Activated CD4-positive, alpha-beta T cell treated with anti-CD3 and anti-CD28 coated beads, Interleukin-2, amount 50 U/mL, for 48 hours (primary cell): ENCODE measurements around the gene CTNNA3.

Experiments used
- DNase-seq, 2 experiments: peaks; one replicate each; pipeline ENCODE4 v3.0.0-alpha.2; 2020

The CTNNA3 gene

DNA sequence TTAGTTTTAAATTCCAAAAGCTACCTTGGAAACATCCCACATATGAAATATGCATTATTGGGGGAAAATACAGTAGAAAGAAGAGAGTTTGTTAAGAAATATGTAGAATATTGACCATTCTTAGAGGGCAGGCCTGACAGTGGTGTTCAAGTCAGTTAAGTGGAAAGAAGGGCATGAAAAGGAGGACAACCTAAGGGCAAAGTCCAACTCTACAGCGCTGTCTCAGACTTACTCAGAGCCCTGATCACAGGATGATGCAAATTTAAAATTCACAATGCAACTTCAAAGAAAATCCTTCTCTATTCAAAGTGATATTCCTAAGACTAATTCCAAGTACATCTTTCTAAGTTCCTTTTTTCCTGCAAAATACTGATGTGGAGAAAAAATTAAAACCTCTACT lies 909.3 kb downstream of the CTNNA3 start:
- DNase-seq = no peak

DNA sequence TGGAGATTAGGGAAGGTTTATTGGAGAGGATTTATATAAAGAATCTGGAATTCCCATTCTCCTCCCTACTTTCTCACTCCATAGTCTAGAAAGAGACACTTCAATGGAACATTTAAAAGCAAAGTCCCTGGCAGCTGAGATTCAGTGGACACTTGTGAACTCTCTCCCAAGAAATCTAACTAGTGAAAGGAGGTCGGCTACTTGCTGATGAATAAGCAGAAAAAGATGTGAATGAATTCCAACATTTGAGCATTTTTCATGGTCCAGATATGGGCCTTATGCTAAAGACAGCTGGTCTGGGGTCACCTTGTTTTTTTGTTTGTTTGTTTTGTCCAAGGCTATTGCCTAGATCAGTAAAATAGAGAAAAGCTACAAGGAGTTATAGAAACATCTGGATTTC lies 911.2 kb downstream of the CTNNA3 start:
- DNase-seq = no peak

GRCh38 chr10:66783316-66783715 lies 912.7 kb downstream of the CTNNA3 start:
- no peak for DNase-seq

GRCh38 chr10:66782776-66783175 lies 913.2 kb downstream of the CTNNA3 start:
- DNase-seq = no peak

DNA sequence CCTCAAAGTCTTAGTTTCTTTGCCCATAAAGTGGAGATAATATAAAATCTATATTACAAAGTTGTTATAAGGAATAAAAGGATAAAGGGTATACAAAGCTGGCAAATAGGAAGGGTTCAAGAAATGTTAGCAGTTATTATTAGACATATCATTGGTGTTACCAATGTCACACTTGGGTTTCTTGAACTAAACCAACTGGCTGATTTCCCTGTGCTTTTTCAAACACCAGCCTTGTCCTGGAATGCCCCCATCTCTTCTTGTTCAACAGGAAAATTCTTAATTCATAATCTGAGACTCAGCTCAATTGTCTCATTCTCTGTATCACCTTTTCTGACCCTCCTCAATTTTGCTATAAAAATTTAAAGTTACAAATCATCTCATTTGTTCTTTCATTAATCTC lies 913.9 kb downstream of the CTNNA3 start:
- no peak for DNase-seq

- no peak for DNase-seq
These were observed 915.2 kb downstream of the CTNNA3 start for GRCh38 chr10:66780796-66781195.

GRCh38 chr10:66778351-66778750 lies 917.6 kb downstream of the CTNNA3 start:
- DNase-seq = no peak

DNA sequence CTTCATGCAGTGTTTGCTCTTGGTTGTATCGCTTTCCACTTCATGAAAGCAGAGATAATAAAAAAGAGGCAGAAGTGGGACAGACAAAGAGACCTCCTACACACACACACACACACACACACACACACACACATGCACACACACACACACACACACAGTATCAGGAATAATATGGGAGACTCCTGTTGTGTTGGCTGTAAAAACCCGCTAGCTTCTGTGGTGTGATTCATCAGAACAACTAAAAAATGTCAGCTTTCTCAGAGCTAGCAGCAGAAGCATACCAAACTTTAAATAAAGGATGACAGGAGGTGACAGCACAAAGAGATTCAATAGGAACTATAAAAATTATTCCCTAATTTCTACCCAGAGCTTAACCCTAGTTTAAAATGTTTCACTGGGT lies 918.3 kb downstream of the CTNNA3 start:
- DNase-seq = no peak

DNA sequence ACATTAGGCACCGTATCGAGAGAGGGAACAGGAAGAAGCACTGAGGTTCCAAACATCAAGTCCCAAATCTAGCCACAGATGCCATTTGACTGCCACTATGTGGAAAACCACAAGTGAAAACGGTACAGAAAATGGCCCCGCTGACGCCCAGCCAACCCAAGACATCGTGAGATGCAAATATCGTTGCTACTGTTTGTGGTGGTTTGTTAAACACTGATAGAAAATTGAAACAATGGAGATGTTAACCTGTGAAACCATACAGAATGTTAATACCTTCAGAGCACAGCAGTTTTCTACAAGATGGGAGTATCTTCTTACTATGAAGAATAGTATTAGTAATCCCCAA lies 922.5 kb downstream of the CTNNA3 start:
- no peak for DNase-seq

DNA sequence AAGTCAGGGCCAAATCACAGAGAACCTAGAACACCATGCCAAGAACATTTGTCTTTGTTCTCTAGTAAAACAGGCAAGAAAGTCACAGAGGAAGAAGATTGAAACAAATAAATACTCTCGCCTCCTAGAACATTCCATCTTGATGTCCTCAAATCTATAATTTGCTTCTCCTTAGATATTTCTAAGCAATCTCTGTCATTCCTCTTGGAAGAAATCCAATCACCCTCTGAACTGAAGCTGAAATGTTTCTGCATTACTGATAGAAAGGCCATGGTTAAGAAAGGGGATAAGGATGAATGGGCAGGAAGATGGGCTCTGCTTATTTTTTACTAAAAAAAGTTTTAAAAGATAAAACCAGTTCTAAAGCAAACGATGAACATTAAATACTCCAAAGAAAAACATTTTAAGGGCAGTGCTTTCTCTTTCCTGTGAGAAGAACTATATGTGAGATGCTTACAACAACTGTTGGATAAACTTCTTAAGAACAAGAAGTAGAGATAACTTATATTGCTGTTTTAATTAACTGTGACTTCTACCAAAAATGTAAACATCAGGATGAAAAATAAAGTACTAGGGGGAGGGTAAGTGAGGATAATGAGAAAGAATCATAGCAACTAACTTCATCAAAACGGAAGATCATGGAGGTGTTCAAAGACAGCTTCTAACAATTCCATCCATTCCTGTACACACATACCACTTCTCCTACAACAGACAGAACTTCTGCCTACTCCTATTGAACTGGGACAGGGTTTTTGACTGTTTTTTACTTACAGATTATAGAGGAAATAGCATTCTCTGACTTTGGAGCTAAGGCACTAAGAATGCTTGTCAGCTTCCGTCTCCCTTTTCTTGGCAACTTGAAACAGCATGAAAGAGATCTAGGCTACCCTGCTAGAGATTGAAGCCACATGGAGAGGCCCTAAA lies 923.2 kb downstream of the CTNNA3 start:
- DNase-seq = no peak

- DNase-seq = no peak
These were observed 928.3 kb downstream of the CTNNA3 start for GRCh38 chr10:66767707-66768106.

DNA sequence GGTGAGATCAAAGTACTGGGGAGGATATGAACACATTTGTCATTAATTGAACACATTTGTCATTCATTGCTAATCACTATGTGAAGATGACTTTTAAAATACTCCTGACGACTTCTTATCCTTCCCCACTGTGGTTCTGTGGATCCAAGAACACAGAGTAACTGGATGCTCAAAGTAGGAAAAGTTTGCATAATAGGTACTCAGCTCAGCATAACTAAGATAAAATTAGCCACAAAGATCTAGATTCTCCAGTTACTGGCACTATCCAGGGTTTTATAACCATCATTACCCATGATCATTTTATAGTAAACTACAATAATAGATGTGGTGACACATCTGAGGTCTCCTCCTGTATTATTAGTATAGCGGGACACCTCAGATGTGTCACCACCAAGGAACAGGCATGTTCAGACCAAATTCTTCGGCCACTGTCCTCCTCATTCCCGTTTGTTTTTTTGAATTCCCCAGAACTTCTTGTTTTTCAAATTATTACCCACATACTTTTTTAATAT lies 933.7 kb downstream of the CTNNA3 start:
- DNase-seq = no peak

GRCh38 chr10:66760941-66761340 lies 935.1 kb downstream of the CTNNA3 start:
- no peak for DNase-seq

DNA sequence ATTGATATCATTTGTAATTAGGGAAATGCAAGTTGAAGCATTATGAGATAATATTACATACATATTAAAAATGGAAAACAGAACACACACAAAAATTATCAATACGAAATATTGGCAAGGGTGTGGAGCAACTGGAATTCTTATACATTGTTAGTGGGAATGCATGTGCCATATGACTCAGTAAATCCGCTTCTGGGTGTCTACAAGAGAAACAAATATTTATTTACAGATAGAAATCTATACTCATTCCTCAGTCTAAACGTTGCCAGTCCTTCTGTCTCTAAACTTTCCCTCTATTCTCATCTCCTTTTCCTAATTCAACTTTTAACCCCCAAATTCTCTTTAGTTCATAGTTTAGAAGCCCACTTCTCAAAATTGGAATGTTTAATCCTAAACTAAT lies 940.5 kb downstream of the CTNNA3 start:
- no peak for DNase-seq

GRCh38 chr10:66752714-66753113 lies 943.3 kb downstream of the CTNNA3 start:
- no peak for DNase-seq

- no peak for DNase-seq
These were observed 947.8 kb downstream of the CTNNA3 start for GRCh38 chr10:66748217-66748616.

- no peak for DNase-seq
These were observed 948.5 kb downstream of the CTNNA3 start for GRCh38 chr10:66747451-66747850.

DNA sequence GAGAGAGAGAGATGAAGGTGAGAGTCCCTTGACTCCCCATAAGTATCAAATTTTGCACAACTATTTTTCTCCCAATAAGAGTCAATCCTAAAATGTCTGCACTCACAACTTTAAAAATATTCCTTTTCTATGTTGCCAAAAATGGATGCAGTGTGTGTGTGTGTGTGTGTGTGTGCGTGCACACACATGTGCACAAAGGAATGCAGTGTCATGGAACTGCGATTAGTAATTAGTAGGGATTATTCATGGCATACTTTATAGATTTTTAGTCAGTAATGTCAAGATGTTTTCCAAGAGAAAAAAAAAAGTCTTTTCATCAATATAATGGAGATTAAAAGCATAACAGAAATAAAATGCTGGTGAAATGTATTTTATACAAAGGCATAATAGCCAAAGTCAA lies 949.3 kb downstream of the CTNNA3 start:
- DNase-seq = no peak

DNA sequence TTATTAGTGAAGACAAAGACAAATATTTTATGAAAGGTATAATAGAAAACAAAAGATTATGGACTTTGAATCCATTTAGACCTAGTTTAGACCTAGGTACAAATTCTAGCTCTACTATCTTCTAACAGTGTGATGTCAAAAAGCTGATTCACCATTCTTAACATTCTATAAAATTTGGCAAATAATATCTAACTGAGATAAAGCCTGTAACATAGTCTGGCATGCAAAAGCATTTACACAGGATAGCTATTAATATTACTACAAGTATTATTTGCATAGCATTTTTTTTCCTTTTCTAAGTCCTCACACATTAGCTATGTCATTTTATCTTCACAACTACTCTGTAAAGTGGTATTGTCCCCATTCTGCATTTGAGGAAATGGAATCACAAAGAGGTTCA lies 949.7 kb downstream of the CTNNA3 start:
- no peak for DNase-seq

DNA sequence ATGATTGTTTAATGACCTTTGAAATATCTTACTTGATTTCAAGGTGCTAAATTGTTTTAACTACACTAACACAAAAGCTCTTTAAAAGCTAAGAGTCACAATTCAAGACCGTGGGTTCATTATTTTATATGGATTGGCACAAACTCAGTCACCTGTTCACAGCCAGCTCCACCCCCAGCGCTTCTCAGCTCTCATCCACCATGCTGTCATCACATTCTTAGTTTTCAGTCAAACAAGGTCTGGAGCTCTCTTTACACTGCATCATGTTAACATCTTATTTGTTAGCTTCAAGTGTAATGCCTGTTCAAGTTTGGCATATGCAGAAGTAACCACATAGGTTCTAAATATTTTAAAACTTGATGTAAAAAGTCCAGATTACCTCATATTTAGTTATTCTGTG lies 951.1 kb downstream of the CTNNA3 start:
- no peak for DNase-seq

DNA sequence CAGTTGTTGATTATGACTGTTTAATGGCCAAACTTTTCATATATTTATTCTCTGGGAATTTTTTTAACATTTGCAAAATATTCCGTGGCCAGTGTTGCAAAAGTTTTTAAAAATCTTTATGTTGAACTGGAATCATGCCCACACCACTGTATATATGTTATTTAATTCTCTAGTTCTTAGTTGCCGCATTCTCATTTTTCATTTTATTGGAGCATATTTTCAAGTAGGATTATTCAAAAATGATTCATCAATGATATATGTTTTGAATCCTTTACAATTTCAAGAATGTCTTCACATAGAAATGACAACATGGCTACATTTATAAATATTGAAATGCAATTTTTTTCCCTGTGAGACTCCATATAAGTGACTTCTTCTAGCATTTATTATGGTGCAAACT lies 958.8 kb downstream of the CTNNA3 start:
- no peak for DNase-seq

- no peak for DNase-seq
These were observed 972.2 kb downstream of the CTNNA3 start for GRCh38 chr10:66723608-66724400.

DNA sequence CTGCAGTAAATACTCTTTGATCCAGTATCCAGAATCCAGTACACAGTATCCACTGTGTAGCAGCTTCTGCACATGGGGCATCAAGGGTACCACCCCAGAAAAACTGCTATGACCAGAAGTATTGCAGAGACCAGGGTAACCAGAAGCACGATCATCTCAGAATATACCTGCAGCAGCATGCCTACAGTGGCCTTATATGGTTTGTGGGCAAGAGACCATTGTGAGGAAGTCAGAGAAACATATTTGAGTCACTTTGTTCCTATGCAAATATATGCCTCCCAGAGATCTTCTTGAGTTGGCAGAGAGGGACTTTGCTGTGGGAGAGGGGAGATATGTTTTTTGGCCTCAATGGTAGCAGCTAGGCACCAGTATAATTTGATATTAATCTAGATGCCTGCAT lies 976.5 kb downstream of the CTNNA3 start:
- no peak for DNase-seq
